Esophagus (tissue), 2 donors: Measurements from ENCODE around the gene SORCS3. TPM values are rescaled to one million over a fixed set of nuclear protein-coding genes. Genes with fewer than 3 reads are reported as not detected.

ENCODE experiments used
- H3K27ac ChIP-seq, 2 donors: one replicate each; pipeline ENCODE4 v1.5.1; 2013; ENCODE audit warnings: low read depth in 2 of 2, mild to moderate bottlenecking in 2 of 2, inconsistent platforms in 1 of 2, low read length in 1 of 2, moderate library complexity in 1 of 2
- H3K27me3 ChIP-seq, 2 donors: one replicate each; pipeline ENCODE4 v1.6.1; 2013; ENCODE audit warnings: low read length in 2 of 2, control low read depth in 1 of 2, mild to moderate bottlenecking in 1 of 2; ENCODE audit not compliant: insufficient read depth in 2 of 2, control insufficient read depth in 1 of 2
- H3K36me3 ChIP-seq, 2 donors: one replicate each; pipeline ENCODE4 v1.6.1; 2013; ENCODE audit warnings: low read length in 1 of 2; ENCODE audit not compliant: control insufficient read depth in 2 of 2, insufficient read depth in 2 of 2
- H3K4me1 ChIP-seq, 2 donors: one replicate each; pipeline ENCODE4 v1.6.1; 2013; ENCODE audit warnings: low read length in 1 of 2; ENCODE audit not compliant: control insufficient read depth in 2 of 2, insufficient read depth in 2 of 2
- H3K4me3 ChIP-seq, 2 donors: one replicate each; pipeline ENCODE4 v1.5.1; 2013; ENCODE audit warnings: low read length in 2 of 2, mild to moderate bottlenecking in 2 of 2, low read depth in 1 of 2, moderate library complexity in 1 of 2
- H3K9me3 ChIP-seq, 2 donors: one replicate each; pipeline ENCODE4 v1.6.1; 2013; ENCODE audit warnings: mild to moderate bottlenecking in 2 of 2, low read depth in 1 of 2, low read length in 1 of 2, moderate library complexity in 1 of 2; ENCODE audit not compliant: control insufficient read depth in 2 of 2, insufficient read depth in 1 of 2
- WGBS, 2 donors: extraction: QIAGEN DNeasy Blood & Tissue Kit; methylation state at CpG; one replicate each; pipeline ENCODE4 v1.1.7; 2013; 5-methylcytosine and 5-hydroxymethylcytosine counted together
- polyA plus RNA-seq, 2 donors: library from polyadenylated mRNA; stranded (reverse); fragments of 200-250 nt; gene quantifications; one replicate each; pipeline ENCODE4 v1.2.3, GENCODE V29; 2013
- donor health status: healthy with polysubstance abuse.
- donor health status: Bipolar disorder and iron deficiency.

Gene SORCS3
- polyA plus RNA-seq, 2 donors, result 0.02 to 0.04 TPM

GRCh38 chr10:105195831-105196230, 554.7 kb downstream of the SORCS3 start:
- 49% methylated on average over 4 of the region's 4 CpGs for WGBS, 2 donors
- Histone ChIP-seq H3K27me3 (no peaks in the 10 kb centered on the region), H3K4me3 (no peak overlapping the region), H3K4me1 (no peaks in the 10 kb centered on the region), H3K27ac (no peak overlapping the region), H3K9me3 (no peaks in the 10 kb centered on the region), H3K36me3 (no peaks in the 10 kb centered on the region)

- H3K27ac ChIP-seq, result no peak overlapping the region
- 49 to 56% methylated on average over 6 of the region's 6 CpGs for WGBS, 2 donors
- no peak overlapping the region for H3K4me3 ChIP-seq
- H3K9me3 ChIP-seq, result no peaks in the 10 kb centered on the region
- H3K36me3 ChIP-seq, result no peaks in the 10 kb centered on the region
- no peaks in the 10 kb centered on the region for H3K27me3 ChIP-seq
- no peaks in the 10 kb centered on the region for H3K4me1 ChIP-seq
These were observed 556.7 kb downstream of the SORCS3 start for GRCh38 chr10:105197598-105198364.

GRCh38 chr10:105206616-105207015, 565.5 kb downstream of the SORCS3 start:
- no peak overlapping the region for H3K27ac ChIP-seq
- H3K4me3 ChIP-seq, result no peak overlapping the region
- H3K36me3 ChIP-seq, result no peaks in the 10 kb centered on the region
- H3K27me3 ChIP-seq, result no peaks in the 10 kb centered on the region
- H3K9me3 ChIP-seq, result no peaks in the 10 kb centered on the region
- H3K4me1 ChIP-seq, result no peaks in the 10 kb centered on the region

- no peak overlapping the region for H3K27ac ChIP-seq
- 32 to 42% methylated on average over 4 of the region's 4 CpGs for WGBS, 2 donors
These were observed 566.4 kb downstream of the SORCS3 start for GRCh38 chr10:105207476-105207995.

GRCh38 chr10:105210546-105210945, 569.5 kb downstream of the SORCS3 start:
- 77 to 83% methylated on average over 2 of the region's 2 CpGs for WGBS, 2 donors

More at GRCh38 chr10:105207476-105207995, 566.4 kb downstream of the SORCS3 start:
- Histone ChIP-seq H3K36me3 (no peaks in the 10 kb centered on the region), H3K4me3 (no peak overlapping the region), H3K27me3 (no peaks in the 10 kb centered on the region), H3K9me3 (no peaks in the 10 kb centered on the region), H3K4me1 (no peaks in the 10 kb centered on the region)

GRCh38 chr10:105237685-105238084, 596.6 kb downstream of the SORCS3 start:
- 67 to 74% methylated on average over 2 of the region's 2 CpGs for WGBS, 2 donors
- no peaks in the 10 kb centered on the region for H3K27me3 ChIP-seq
- H3K36me3 ChIP-seq, result no peaks in the 10 kb centered on the region
- H3K9me3 ChIP-seq, result no peaks in the 10 kb centered on the region
- no peak overlapping the region for H3K27ac ChIP-seq
- no peaks in the 10 kb centered on the region for H3K4me1 ChIP-seq
- no peak overlapping the region for H3K4me3 ChIP-seq

More at GRCh38 chr10:105210546-105210945, 569.5 kb downstream of the SORCS3 start:
- no peaks in the 10 kb centered on the region for H3K4me1 ChIP-seq
- H3K27ac ChIP-seq, result no peak overlapping the region
- H3K9me3 ChIP-seq, result no peaks in the 10 kb centered on the region
- H3K27me3 ChIP-seq, result no peaks in the 10 kb centered on the region
- no peak overlapping the region for H3K4me3 ChIP-seq
- no peaks in the 10 kb centered on the region for H3K36me3 ChIP-seq

GRCh38 chr10:105239311-105240219, 598.5 kb downstream of the SORCS3 start:
- no peaks in the 10 kb centered on the region for H3K9me3 ChIP-seq
- H3K4me1 ChIP-seq, result no peaks in the 10 kb centered on the region
- no peak overlapping the region for H3K27ac ChIP-seq
- H3K36me3 ChIP-seq, result no peaks in the 10 kb centered on the region
- WGBS, 2 donors, result 78 to 87% methylated on average over 2 of the region's 2 CpGs
- H3K27me3 ChIP-seq, result no peaks in the 10 kb centered on the region
- H3K4me3 ChIP-seq, result no peak overlapping the region

GRCh38 chr10:105241254-105241653, 600.2 kb downstream of the SORCS3 start:
- Histone ChIP-seq H3K9me3 (no peaks in the 10 kb centered on the region), H3K4me3 (no peak overlapping the region), H3K27ac (no peak overlapping the region), H3K27me3 (no peaks in the 10 kb centered on the region), H3K36me3 (no peaks in the 10 kb centered on the region), H3K4me1 (no peaks in the 10 kb centered on the region)
- WGBS, 2 donors, result 94% methylated on average over 5 of the region's 5 CpGs

GRCh38 chr10:105243381-105243780, 602.3 kb downstream of the SORCS3 start:
- Histone ChIP-seq H3K9me3 (no peaks in the 10 kb centered on the region), H3K27ac (no peak overlapping the region), H3K36me3 (no peaks in the 10 kb centered on the region), H3K4me3 (no peak overlapping the region), H3K4me1 (no peaks in the 10 kb centered on the region), H3K27me3 (no peaks in the 10 kb centered on the region)
- 43 to 60% methylated on average over 2 of the region's 2 CpGs for WGBS, 2 donors
